ENCODE measurements around the gene NXPH1.

DNA sequence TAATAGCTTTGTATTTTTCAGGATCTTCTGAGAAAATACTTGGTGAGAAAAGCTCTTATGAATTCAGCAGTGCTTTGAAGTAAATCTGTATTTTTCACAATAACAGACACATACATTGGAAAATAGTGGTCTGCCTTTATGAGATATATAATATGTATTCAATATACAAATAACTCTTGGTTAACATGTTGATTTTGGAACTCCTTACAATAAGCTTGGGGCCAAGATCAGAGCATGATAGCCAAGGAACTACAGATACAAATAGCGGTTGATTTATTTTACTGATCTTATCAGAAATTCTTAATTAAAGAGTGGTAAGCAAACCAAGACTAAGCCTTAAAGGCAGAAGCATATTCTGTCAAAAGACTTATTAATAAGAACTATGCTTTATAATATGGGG lies 24.5 kb upstream of the NXPH1 start:
- TF ChIP-seq, protein P1, sequence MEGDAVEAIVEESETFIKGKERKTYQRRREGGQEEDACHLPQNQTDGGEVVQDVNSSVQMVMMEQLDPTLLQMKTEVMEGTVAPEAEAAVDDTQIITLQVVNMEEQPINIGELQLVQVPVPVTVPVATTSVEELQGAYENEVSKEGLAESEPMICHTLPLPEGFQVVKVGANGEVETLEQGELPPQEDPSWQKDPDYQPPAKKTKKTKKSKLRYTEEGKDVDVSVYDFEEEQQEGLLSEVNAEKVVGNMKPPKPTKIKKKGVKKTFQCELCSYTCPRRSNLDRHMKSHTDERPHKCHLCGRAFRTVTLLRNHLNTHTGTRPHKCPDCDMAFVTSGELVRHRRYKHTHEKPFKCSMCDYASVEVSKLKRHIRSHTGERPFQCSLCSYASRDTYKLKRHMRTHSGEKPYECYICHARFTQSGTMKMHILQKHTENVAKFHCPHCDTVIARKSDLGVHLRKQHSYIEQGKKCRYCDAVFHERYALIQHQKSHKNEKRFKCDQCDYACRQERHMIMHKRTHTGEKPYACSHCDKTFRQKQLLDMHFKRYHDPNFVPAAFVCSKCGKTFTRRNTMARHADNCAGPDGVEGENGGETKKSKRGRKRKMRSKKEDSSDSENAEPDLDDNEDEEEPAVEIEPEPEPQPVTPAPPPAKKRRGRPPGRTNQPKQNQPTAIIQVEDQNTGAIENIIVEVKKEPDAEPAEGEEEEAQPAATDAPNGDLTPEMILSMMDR (IDR thresholded peaks at IDR 0.05): no peak
- no peak for TF ChIP-seq EZH2 (IDR thresholded peaks at IDR 0.05)
